Smooth muscle cell (in vitro differentiated cells): ENCODE measurements around the gene ADAMTS13. TPM values are rescaled to one million over a fixed set of nuclear protein-coding genes. Genes with fewer than 3 reads are reported as not detected.

Experiments used
- DNase-seq: peaks from one replicate; lab custom pipeline; 2025; ENCODE audit not compliant: unreplicated experiment; lab: John Stamatoyannopoulos, UW
- H2AFZ ChIP-seq: fragments of 200-600 bp; sonication (generic); 2 replicates; pipeline ENCODE4 v1.6.0; 2016; ENCODE audit warnings: antibody characterized with exemption, low read depth, mild to moderate bottlenecking
- H3F3A ChIP-seq: fragments of 200-600 bp; sonication (generic); 2 replicates; pipeline ENCODE4 v1.6.0; 2017; ENCODE audit warnings: antibody characterized with exemption, low read depth
- H3K27ac ChIP-seq: fragments of 200-600 bp; sonication (generic); 2 replicates; pipeline ENCODE4 v1.5.1; 2016; ENCODE audit warnings: low read depth, mild to moderate bottlenecking
- H3K27me3 ChIP-seq: fragments of 200-600 bp; sonication (generic); 2 replicates; pipeline ENCODE4 v1.6.1; 2016; ENCODE audit warnings: low read depth, mild to moderate bottlenecking
- H3K36me3 ChIP-seq: fragments of 200-600 bp; sonication (generic); 2 replicates; pipeline ENCODE4 v1.5.1; 2016; ENCODE audit warnings: low read depth
- H3K4me1 ChIP-seq: fragments of 200-600 bp; sonication (generic); 2 replicates; pipeline ENCODE4 v1.5.1; 2016; ENCODE audit warnings: low read depth
- H3K4me2 ChIP-seq: fragments of 200-600 bp; sonication (generic); 2 replicates; pipeline ENCODE4 v1.6.0; 2016; ENCODE audit warnings: mild to moderate bottlenecking
- H3K4me3 ChIP-seq: fragments of 200-600 bp; sonication (generic); 2 replicates; pipeline ENCODE4 v1.5.1; 2016; ENCODE audit warnings: mild to moderate bottlenecking
- H3K79me2 ChIP-seq: fragments of 200-600 bp; sonication (generic); 2 replicates; pipeline ENCODE4 v1.6.0; 2016; ENCODE audit warnings: low read depth, mild to moderate bottlenecking
- H3K9ac ChIP-seq: fragments of 200-600 bp; sonication (generic); 2 replicates; pipeline ENCODE4 v1.6.0; 2016; ENCODE audit warnings: low read depth
- H3K9me3 ChIP-seq: fragments of 200-600 bp; sonication (generic); replicated peaks from 2 replicates; pipeline ENCODE4 v1.5.1; 2016; ENCODE audit warnings: low read depth
- H4K20me1 ChIP-seq: fragments of 200-600 bp; sonication (generic); 2 replicates; pipeline ENCODE4 v1.6.0; 2016; ENCODE audit warnings: low read depth
- CTCF ChIP-seq: fragments of 200-600 bp; sonication (generic); IDR thresholded peaks from 2 replicates; pipeline ENCODE4 v1.5.1; 2017; ENCODE audit warnings: borderline replicate concordance, mild to moderate bottlenecking, antibody characterized with exemption; ENCODE audit not compliant: insufficient read depth, poor library complexity, severe bottlenecking
- WGBS: methylation state at CpG from one replicate; pipeline ENCODE4 v1.1.7; 2016; ENCODE audit warnings: low lambda C conversion rate; 5-methylcytosine and 5-hydroxymethylcytosine counted together
- polyA plus RNA-seq: library from polyadenylated mRNA; unstranded; fragments of >200 nt; fragmentation: Nextera tagmentation; extraction: Ambion mirVana; gene quantifications from 2 replicates; pipeline ENCODE4 v1.2.1, GENCODE V29; 2016
- total RNA-seq: library from RNA; depleted of rRNA; stranded (reverse); fragments of >200 nt; gene quantifications from 2 replicates; pipeline ENCODE4 v1.2.3, GENCODE V29; 2014

Gene ADAMTS13
- total and polyA plus RNA-seq, 2 experiments from 2014 or later = 3.1 to 3.7 TPM

GRCh38 chr9:133429214-133429613, 7.0 kb downstream of the ADAMTS13 start:
- no peak for DNase-seq
- TF ChIP-seq CTCF = no peak
- Histone ChIP-seq H3F3A (no peaks in the 10 kb centered on the region), H3K79me2 (no peaks in the 10 kb centered on the region), H3K4me2 (peak overlapping the region; percentile 57), H3K27me3 (peaks cover 11% of the 10 kb centered on the region), H4K20me1 (no peaks in the 10 kb centered on the region), H3K9ac (no peak overlapping the region), H2AFZ (no peak overlapping the region), H3K4me3 (peak overlapping the region; percentile 41), H3K9me3 (no peaks in the 10 kb centered on the region), H3K4me1 (peaks cover 2% of the 10 kb centered on the region), H3K36me3 (no peaks in the 10 kb centered on the region), H3K27ac (no peak overlapping the region)
- whole genome bisulfite sequencing = 6% methylated on average over 2 of the region's 18 CpGs

- Histone ChIP-seq H4K20me1 (no peaks in the 10 kb centered on the region), H3F3A (no peaks in the 10 kb centered on the region), H3K36me3 (no peaks in the 10 kb centered on the region), H3K9me3 (no peaks in the 10 kb centered on the region), H3K79me2 (no peaks in the 10 kb centered on the region), H3K4me1 (peaks cover 2% of the 10 kb centered on the region), H3K27ac (no peak overlapping the region), H3K4me2 (peak overlapping the region; percentile 57), H3K27me3 (peaks cover 11% of the 10 kb centered on the region), H2AFZ (no peak overlapping the region), H3K4me3 (peak overlapping the region; percentile 16), H3K9ac (no peak overlapping the region)
- 16% methylated on average over 49 of the region's 49 CpGs for WGBS
- peak; percentile 39 for TF ChIP-seq CTCF
- peak; percentile 8 for DNase-seq
Observed at GRCh38 chr9:133429641-133430161, 7.5 kb downstream of the ADAMTS13 start.

- Histone ChIP-seq H3K27me3 (peaks cover 11% of the 10 kb centered on the region), H2AFZ (no peak overlapping the region), H3K9ac (no peak overlapping the region), H3K4me2 (no peak overlapping the region), H4K20me1 (no peaks in the 10 kb centered on the region), H3F3A (no peaks in the 10 kb centered on the region), H3K79me2 (no peaks in the 10 kb centered on the region), H3K27ac (no peak overlapping the region), H3K36me3 (no peaks in the 10 kb centered on the region), H3K9me3 (no peaks in the 10 kb centered on the region), H3K4me1 (peaks cover 2% of the 10 kb centered on the region), H3K4me3 (no peak overlapping the region)
- DNase-seq = no peak
- no peak for TF ChIP-seq CTCF
- 100% methylated on average over 1 of the region's 1 CpG for WGBS
Observed at GRCh38 chr9:133430244-133430643, 8.1 kb downstream of the ADAMTS13 start.

GRCh38 chr9:133433351-133433843, 11.2 kb downstream of the ADAMTS13 start:
- no peak for DNase-seq
- no peaks in the 10 kb centered on the region for H3F3A ChIP-seq
- no peaks in the 10 kb centered on the region for H3K4me1 ChIP-seq
- 86% methylated on average over 10 of the region's 11 CpGs for WGBS
- H4K20me1 ChIP-seq = no peaks in the 10 kb centered on the region
- H3K9ac ChIP-seq = no peak overlapping the region
- no peak overlapping the region for H3K4me2 ChIP-seq
- H3K9me3 ChIP-seq = no peaks in the 10 kb centered on the region
- H3K79me2 ChIP-seq = no peaks in the 10 kb centered on the region
- no peak for TF ChIP-seq CTCF
- H3K4me3 ChIP-seq = no peak overlapping the region
- H3K27me3 ChIP-seq = no peaks in the 10 kb centered on the region
- H3K27ac ChIP-seq = no peak overlapping the region
- no peaks in the 10 kb centered on the region for H3K36me3 ChIP-seq
- H2AFZ ChIP-seq = no peak overlapping the region
